HPDE6-E6E7 (cell line): ENCODE measurements around the gene ZNF511.

ENCODE experiments used
- DNase-seq: peaks from one replicate; pipeline ENCODE4 v3.0.0; 2011; ENCODE audit warnings: missing footprints; ENCODE audit errors: extremely low spot score

The ZNF511 gene

DNA sequence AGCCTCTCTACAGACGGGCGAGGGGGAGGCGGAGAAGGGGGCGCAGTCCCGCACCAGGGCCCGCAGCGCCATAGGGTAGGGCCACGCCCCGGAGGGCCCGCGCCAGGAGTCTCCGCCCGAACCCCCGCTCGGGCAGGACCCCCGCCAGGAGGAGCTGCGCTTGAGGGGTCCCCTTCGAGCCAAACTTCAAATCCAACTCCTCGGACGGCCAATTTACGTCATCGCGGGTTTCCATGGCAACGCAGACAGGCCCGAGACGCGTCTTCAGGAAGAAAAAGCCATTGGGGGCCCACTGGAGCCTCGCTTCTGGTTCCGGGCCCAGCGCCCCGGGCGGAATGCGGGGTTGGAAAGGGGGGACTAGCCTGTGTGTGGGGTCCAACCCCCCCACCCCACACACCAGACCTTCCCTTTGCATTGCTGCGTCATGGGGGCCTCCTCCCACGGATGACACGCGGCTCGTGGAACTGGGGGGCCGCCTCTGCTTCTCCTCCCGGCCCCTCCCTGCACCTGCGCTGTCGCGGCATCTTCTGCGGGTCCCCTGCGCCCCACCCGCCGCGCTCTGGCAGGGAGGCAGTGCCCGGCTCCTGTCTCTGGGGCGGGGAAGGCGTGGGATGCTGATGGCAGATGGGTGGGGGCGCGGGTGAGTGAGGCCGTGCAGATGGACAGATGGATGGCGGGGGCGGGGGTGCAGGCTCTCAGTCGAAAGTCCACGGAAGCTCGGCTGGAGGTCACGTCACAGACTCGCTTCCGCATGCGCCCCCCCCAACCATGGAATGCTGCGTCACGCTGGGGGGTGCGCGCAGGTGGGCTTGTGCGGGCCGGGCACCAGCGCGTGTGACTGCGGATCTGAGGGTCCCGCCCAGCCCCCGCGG, 26.8 kb downstream of the ZNF511 start:
- no peak for DNase-seq

DNA sequence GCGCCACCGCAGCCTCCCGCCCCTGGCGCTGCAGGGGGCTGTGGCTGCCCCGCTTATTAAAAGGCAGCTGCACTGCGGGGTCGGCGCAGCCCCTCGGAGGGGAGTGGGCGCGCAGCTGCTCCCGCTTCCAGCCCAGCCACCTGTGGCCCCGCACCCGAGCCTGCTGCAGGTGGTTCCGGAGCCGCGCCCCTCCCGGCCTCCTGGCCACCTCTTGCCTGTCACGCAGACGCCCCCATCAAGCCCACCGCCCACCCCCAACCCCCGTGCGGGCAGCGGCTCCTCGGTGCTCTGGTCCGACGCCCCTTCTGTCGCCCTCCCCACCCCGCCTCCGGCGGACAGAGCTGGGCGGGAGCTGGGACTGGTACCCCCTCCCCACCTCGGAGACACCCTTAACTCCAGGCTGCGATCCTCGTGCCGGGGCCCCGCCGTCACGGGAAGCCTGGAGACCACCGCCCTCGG, 27.4 kb downstream of the ZNF511 start:
- no peak for DNase-seq

DNA sequence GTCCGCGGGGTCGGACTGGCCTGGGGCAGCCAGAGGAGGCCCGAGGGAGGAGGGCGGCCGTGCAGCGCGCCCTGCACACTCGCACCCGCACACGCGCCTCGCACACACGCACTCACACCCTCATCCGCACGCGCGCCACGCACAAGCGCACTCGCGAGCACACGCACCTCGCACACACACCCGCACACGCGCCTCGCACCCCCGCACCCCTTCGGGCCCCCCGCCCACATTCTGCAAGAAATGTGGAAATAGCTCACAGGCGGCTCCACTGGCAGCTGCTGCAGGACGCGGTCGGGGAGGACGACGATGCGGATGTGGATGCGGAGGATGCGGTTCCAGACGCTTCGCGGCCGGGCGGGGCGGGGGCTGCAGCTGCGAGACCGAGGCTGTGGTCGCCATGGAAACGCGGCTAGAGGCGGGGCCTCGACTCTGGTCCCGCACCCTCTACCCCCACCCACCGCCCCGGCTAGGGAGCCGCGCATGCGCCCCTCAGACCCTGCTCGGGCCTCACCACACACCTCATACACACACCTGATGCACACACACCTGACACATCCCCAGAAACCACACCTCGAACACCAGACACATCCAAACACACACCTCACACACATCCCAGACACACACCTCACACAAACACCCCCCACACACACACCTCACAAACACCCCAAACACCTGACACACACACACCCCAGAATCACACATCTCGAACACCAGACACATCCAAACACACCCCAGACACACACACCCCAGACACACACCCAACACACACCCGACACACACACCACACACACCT, 28.1 kb downstream of the ZNF511 start, which contains the start of gene CALY:
TSS of gene CALY (minus strand) at position 320 of the 793 bp plus-strand sequence. CDS start 7,907 bp downstream, outside the sequence.
- no peak for DNase-seq

DNA sequence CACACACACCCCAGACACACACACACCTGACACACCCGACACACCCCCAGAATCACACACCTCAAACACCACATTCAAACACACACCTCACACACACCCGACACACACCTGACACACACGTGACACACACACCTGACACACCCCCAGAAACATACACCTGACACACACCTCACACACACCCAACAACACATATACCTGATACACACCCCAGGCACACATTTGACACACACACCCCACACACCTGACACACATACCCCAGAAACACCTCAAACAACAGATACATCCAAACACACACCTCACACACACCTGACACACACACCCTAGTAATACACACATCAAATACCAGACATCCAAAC, 28.6 kb downstream of the ZNF511 start:
- no peak for DNase-seq

DNA sequence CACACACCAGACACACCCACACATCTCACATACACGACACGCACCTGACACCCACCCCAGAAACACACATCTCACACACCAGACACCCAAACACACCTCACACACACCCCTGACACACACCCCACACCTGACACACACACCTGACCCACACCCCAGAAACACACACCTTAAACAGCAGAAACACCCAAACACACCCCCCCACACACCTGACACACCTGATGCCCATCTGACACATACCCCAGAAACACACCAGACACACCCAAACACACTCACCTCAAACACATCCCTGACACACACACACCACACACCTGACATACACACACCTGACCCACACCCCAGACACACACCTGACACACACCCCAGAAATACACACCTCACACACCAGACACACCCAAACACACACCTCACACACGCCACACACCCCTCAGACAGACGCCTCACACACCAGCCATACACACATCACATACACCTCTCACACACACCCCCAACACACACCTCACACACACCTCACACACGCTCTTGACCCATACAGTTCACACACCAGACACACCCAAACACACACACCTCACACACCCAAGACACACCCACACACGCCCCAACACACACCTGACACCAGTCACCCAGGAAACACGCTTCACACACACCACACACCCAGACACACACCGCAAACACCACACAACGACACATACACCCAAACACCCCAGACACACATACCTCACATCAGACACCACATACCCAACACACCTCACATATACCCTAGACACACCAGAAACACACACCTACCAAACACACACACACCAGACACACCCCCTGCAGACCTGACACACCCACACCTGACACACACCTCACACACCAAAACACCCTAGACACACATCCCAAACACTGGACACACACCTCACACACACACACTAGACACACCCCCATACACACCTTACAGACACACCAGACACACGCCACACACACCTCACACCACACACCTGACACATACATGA, 29.7 kb downstream of the ZNF511 start:
- no peak for DNase-seq

DNA sequence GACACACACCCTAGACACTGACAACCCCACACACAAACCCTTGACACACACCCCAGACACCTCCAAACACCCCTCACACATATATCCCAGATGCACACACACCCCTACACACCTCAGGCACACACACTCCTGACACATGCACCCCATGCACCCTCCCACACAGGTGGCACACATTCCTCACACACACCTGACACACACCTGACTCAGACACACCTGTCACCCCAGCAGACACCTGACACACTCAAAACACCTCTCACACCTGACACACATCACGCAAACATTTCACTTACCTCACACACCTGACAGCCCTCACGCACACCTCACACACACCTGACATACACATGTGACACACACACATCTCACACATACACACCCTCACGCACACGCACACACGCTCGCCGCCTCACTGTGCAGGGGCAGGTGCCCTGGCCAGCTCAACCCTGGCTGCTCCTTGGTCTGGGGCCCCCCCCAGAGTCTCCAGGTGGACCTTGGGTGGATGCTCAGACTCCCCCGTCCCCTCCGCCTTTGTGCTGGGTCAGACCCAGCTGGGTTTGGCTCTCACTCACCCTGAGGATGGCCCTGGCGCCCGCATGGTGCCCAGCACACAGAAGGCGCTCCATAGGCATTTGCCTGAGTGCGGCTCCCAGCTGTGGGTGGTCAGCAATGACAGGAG, 31.1 kb downstream of the ZNF511 start:
- DNase-seq = no peak

DNA sequence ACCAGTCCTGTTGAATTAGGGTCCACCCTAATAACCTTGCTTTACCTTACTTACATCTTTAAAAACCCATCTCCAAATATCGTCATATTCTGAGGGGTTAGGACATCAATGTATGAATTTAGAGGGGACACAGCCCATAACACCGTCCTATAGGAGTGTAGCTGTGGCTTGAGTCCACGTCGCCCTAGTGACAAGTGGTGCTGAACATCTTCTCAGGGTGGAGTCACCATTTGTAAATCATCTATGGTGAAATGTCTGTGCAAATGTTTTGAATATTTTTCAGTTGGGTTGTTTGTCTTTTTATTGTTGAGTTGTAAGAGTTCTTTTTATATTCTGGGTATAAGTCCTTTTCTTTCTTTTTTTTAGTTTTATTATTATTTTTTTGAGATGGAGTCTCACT, 33.3 kb downstream of the ZNF511 start:
- no peak for DNase-seq

DNA sequence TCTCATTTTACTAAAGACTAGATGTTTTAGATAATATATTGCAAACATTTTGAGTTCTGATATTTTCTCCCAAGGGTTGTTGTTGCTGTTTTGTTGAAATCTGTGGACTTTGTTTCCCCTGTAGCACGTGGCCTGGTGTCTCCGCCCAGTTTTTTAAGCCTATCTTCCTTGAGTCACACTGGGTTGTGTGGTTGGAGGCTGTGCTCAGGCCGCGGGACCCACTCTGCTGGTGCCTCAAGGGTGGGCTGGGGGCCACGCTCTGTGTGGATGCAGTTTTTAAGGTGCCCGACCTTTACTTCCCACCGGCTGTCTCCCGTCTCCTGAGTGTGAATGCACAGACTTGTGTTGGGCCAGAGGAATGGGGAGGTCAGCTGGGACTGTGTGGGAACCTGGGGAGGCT, 34.2 kb downstream of the ZNF511 start:
- DNase-seq = no peak

DNA sequence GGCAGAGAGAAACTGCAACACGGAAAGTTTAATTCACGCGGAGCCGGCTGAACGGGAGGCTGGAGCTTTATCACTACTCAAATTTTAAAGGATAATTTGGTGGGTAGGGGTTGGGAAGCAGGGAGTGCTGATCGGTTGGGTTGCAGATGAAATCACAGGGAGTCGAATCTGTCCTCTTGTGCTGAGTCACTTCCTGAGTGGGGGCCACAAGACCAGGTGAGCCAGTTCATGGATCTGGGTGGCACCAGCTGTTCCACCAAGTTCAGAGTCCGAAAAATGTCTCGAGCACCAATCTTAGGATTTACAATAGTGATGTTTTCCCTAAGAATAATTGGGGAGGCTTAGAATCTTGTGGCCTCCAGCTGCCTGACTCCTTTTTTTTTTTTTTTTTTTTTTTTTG, 34.8 kb downstream of the ZNF511 start:
- no peak for DNase-seq

DNA sequence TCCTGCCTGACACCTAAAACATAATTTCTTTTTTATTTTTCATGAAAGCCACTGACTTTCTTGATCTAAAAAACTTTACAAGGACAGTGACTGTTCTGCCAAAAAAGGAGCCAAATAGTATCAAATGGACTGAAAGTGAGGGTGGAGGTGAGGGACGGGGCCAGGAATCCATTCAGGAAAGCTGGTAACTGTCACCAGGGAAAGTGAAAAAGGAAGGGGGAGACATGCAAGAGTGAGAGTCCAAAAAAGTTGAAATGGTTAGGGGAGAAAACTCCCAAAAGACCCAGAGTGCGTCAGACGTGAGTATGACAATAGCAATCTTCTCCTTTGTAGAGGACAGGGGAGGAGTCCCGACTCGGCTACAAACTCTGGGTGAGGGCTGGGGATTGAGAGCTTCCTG, 35.5 kb downstream of the ZNF511 start:
- no peak for DNase-seq

DNA sequence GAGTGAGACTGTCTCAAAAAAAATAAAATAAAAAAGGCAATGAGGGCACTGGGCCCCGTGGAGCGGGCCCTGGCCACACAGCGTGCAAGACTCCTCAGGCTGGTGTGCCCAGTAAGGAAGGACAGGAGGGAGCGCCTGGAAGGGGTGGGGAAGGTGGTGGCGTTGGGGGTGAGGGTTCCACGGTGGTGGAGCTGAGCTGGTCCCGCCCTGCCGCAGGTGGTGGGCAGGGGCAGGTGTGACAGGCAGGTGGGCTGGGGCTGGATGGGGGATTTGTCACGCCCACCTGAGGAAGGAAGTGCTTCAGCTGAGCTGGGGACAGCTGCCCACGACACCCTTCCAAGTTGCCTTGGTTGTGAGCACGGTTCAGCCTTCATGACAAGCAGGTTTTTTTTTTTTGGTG, 37.7 kb downstream of the ZNF511 start:
- no peak for DNase-seq

DNA sequence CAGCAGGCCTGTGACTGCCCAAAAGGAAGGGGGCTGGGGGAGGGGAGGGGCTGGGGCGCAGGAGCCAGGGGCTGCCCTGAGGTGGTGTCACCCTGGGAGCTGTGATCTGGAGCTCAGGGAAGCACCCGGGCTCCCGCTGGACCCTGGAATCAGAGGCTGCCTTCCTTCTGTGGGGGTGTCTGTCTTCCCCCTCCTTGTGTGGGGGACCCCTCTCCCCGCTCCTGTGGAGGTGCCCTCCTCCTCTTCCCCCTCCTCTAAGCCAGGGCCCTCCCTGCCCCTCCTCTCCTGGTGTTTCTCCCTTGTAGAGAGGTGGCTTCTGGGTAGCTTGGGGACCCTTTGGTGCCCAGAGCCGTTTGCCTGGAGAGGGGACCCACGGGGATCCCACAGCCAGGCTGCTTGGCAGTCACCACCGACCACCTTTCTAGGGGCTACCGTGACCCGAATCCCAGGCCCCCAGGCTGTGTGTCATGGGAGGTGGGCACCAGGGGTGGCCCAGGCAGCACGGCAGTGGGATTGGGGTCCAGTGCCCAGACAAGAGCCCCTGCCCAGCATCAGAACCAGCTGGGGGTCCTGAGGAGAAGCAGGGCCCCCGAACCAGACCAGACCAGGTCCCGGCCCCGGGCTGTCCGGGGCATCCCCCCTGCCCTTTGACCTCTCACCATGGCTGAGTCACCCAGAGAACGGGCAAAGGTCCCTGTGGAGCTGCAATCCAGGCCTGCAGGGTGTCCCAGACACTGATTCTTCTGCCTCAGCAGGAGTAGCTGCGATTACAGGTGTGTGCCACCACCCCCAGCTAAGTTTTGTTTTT, 39.2 kb downstream of the ZNF511 start:
- no peak for DNase-seq

DNA sequence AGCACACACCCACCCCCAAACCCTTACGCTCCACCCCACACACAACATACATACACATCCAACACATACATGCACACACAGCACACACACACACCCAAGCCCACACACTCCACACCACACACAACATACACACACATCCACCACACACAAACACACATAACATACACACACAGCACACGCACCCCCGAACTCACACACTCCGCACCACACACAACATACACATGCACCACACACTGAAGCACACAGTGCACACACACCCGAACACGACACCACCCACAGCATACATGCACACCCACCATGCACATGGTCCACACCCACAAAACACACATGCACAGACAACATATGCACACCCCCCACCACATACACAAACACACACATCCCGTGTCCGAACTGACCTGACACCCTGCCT, 40.5 kb downstream of the ZNF511 start:
- DNase-seq = no peak

DNA sequence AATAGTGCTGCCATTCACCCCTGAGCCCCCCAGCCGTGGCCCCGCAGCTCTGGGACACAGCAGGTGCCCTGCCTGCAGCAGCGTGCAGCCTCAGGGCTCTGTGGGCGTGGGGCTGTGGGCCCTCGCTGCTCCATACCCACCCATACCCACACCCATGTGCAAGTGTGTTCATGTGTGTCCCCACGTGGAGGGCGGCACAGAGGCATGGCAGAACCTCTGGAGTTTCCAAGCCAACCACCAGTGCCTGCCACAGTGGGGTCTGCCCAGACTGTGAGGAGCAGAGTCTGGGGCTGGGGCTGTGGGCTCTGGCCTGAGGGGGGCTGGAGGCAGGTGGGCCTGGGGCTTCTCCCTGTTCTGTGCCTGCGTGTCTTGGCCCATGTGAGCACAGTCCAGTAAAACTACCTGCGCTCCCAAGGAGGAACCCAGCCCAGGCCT, 40.9 kb downstream of the ZNF511 start:
- DNase-seq = no peak

DNA sequence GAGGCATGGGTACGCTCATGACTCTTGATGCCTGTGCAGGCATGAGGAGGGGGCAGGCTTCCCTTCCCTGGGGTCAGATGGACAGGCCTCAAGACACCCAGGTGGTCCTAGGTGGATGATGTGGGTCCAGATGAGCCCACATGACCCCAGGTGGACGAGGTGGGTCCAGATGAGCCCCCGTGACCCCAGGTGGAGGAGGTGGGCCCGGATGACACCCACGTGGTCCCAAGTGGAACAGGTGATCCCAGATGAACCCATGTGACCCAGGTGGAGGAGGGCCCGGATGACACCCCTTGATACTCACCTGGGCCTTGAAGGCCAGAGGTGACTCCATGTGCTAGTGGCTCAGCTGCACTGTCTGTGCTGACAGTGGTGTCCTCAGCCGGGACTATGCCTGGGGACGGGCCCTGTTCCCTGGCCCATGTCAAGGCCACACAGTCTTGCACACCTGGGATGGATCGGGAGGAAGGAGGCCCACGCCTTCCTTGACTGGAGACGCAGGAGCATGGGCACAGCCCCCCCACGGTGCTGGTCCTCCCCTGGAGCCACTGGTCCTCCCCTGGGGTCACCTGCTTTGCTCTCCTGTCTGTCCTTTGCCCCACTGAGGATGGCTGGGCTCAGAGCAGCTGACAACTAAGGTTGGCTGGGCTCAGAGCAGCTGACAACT, 41.7 kb downstream of the ZNF511 start:
- no peak for DNase-seq

DNA sequence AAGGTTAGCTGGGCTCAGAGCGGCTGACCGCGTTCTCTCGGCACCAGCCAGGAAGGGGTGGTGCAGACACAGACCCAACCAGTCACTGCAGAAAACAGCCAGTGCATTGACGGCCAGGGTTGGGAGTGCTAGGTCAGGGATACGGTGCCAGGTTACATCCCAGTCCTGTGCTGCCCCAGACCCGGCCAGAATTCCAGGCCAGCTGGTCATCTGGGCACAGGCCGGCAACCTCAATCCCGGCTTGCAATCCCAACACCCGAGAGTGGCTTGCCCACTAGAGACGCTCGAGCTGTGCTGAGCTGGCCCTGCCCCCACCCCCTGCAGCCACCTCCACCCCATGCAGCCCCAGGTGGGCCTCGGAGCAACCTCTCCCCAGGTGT, 42.2 kb downstream of the ZNF511 start:
- DNase-seq = no peak

DNA sequence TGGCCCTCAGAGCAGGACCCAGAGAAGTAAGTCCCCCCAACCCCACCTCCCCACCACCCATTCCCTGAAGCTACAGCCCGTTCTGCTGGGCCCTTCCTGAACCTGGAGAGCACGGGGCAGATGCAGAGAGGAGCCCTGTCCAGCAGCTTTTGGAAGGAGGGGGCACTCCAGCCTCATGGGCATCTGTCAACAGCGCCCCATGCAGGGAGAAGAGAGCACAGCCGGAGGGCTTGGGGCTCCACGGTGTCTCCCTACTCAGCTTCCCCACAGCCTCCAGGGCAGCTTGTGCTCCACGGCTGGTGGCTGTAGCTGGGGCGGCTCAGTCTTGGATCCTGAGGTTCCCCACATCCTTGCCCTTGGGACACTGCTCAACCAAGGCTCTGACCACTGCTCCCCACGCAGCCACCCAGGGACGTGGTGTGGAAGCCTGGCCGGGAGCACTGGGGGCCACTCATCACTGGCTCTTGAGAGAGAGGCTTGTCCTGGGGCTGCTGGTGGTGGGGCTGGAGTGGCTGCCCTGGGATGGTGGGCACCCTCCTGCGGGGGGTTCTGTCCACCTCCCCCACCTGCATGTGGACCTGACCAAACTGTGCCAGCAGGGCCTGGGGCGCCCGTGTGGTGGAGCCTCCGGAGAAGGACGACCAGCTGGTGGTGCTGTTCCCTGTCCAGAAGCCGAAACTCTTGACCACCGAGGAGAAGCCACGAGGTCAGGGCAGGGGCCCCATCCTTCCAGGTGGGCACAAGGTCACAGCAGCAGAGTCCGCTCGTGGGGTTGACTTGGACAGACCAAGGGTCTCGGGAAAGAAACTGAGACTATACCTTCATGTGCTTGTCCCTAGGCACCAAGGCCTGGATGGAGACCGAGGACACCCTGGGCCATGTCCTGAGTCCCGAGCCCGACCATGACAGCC, 42.9 kb downstream of the ZNF511 start:
- no peak for DNase-seq

DNA sequence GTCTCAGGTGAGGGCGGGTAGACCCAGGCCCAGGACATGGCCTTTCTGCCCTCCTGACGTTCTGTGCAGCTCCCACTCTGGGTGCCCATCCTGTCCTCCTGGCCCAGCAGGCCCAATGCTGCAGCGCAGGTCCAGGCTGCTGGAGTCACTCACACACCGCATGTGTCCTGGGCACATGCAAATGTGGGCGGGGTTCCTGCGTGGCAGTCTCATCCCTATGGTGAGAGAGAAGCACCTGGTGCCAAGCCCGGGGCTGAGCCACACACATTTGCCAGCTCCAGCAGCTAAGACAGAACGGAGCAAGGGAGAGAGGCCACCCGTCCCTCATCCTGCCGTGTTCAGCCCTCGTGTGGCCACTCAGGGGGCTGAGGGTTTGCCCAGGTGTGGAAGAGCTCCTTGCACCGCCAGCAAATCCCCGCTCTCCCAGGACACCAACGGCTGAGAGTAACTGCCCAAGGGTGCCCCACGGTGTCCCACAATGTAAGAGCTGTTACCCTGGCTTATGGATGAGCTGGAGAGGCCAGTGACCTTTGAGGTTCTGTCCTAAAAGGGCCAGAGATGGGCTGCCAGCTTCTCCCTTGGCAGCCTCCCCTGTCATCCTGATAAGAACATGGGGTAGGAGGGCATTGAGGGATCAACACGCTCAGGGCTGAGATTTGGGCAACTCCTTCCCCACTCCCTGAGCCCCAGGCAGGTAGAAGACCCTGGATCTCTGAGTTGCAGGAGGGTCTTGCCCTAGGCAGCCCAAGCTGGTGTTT, 44.7 kb downstream of the ZNF511 start:
- DNase-seq = no peak
